GM11168 (cell line): Measurements from ENCODE around the gene NHSL2.

ENCODE experiments used
- in situ Hi-C: fragments of 300-500 bp; cut with MboI; formaldehyde crosslinking; loops from one replicate; pipeline ENCODE4 v1.12.0; 2022; ENCODE audit warnings: low sequenced_read_pairs; ENCODE audit not compliant: unreplicated experiment

NHSL2 gene

DNA sequence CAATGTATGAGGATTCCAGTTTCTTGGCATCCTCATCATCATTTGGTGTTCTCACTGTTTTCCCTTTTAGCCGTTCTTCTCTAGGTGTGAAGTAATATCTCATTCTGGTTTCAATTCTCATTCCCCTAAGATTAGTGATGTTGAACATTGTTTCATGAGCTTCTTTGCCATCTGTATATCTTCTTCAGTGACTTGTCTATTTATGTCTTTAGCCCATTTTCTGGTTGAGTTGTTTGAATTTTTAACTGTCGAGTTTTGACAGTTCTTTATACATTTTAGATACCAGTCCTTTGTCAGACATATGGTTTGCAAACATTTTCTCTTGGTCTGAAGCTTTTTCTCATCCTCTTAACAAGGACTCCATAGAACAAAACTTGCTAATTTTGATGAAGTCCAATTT is 101.1 kb downstream of the NHSL2 start:
- in situ Hi-C loops = no loop called here

DNA sequence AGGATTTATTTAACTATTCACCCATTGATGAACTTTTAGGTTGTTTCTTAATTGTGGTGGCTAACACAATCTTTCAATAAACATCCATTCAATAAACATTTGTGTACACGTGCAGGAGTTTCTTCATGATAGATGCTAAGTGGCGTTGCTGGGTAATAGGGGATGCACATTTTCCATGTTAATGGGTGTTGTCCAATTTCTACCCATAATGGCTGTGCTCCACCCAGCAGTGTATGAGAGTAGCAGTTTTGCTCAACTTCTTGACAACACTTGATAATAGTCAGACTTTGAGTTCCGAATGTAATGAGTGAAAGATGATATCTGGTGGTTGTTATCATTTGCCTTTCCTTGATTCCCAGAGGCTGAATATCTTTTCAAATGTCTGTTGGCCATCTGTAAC is 104.7 kb downstream of the NHSL2 start:
- in situ Hi-C loops = no loop called here

GRCh38 chrX:72016881-72017783 is 106.5 kb downstream of the NHSL2 start:
- in situ Hi-C loops = no loop called here

DNA sequence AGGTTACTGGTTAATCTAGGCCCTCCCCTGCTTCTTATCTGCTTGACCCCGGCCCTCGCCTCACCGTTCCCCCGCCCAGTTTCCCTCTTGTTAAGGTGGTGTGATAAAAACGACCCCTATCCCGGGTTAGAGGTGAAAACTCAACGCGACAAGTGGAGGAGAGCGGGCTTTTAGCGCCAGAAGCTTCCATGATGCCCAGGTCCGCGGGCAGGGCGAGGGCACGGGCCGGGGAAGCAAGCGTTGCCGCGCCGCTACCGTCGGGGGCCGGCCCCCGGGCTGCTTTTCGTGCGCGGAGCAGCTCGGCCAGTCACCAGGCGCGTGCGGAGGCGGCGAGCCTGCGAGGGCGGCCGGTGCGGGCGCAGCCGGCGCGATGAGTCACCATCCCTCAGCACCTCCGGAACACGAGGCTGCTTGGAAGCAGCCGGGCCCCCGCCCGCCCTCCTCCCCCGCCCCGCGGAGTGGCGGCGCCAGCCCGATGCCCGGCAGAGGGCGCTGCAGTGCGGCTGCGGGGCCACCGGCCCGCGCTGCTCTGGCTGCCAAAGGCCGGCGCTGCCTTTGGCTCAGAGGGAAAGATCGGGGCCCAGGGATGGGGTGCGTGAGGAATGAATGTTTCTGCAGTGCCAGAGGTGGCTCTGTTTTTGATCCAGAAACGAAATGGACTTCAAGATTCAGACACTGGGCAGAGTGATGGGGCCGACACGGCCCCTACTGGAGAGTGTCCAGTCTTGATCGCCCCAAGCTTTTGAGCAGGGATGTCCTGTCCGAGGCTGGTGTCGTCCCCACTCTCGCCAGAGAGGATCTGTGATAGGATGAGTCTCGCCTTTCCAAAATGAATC is 107.8 kb downstream of the NHSL2 start:
- in situ Hi-C loops = no loop called here

DNA sequence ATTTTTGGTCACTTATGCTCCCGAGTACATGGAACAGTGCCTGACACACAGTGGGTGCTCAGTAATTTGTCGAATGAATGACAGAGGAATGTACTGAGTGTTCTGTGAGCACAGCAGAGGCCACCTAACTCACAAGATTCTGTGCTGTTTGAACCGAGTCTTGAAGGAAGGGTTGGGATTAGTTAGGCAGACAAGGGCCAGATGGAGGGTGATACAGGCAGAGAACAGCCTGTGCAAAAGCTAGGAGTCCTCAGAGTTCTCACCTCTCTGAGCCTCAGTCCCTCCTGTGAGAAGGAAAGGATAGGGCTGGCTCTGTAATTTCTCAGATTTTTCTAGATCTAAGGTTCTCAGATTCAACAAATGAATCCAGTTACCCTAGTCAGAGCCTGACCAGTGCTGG is 108.8 kb downstream of the NHSL2 start:
- in situ Hi-C loops = no loop called here

- in situ Hi-C loops = no loop called here
Observed at GRCh38 chrX:72020204-72020603, 109.6 kb downstream of the NHSL2 start.

DNA sequence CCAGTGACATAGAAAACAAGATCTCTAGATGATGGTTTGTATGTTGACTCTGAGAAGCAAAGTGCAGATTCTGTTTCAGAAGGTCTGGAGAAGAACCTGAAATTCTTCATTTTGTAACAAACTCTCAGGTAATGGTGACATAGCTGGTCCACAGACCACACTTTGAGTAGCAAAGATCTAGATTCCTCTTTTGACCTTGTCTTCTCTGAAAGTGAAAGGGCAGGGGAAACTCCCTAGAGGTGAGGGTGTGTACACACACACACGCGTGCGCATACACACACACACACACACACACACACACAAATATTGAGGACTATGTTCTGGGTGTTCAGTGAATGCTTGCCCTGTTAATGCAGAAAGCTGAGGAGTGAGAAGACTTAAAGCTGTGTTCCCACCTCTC is 110.1 kb downstream of the NHSL2 start:
- in situ Hi-C loops = no loop called here

DNA sequence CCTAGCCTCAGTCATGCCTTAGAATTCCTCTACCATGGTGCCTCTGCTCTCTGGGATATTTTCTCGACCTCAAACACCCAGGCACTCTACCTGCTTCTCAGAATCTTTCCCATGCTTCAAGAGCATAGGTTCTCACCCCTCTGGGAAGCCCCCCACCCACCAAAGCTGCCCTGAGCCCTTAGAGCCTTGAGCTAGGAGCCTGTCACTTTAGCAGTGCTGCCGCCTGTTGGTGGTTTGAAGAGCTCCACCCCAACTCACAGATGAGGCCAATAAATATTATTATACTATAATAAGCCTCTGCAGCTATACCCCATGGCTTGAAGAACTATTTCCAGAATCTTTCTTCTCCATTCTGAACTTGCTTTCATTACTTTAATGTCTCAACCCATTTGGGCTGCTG is 111.3 kb downstream of the NHSL2 start:
- in situ Hi-C loops = no loop called here

GRCh38 chrX:72023071-72023470 is 112.4 kb downstream of the NHSL2 start:
- in situ Hi-C loops = no loop called here

- in situ Hi-C loops = no loop called here
Observed at GRCh38 chrX:72025236-72025770, 114.7 kb downstream of the NHSL2 start.

DNA sequence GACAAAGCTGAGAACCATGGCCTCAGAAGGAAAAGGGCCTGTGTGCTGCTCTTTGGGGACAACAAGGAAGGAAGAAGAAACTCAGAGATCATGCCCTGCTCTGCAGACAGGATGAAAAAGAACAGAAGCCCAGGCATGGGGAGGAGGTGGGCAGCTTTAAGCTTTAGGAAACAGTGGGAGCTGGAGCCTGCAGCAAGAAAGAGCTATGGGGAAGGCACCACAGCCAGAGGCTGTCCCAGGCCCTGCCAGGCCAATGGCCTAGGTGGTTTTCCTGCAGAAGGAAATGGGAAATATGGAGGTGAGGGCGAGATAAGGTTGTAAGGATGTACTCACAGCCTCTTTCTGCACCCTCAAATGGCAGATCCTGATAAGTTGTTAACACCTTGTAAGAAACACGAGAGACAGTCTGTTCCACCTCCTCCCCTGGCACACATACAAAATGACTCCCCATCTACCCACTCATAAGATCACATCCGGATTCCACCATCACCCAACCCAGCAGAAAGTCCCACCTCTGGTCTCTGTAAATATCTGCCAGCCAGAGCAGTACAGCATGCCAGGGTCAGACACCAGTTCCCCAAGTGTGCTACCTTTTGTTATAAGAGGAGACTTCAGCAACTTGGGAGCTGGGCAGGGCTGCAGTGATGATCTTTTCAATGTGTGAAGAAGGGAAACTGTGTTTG is 115.8 kb downstream of the NHSL2 start:
- in situ Hi-C loops = no loop called here

GRCh38 chrX:72027024-72027913 is 116.6 kb downstream of the NHSL2 start:
- in situ Hi-C loops = no loop called here

DNA sequence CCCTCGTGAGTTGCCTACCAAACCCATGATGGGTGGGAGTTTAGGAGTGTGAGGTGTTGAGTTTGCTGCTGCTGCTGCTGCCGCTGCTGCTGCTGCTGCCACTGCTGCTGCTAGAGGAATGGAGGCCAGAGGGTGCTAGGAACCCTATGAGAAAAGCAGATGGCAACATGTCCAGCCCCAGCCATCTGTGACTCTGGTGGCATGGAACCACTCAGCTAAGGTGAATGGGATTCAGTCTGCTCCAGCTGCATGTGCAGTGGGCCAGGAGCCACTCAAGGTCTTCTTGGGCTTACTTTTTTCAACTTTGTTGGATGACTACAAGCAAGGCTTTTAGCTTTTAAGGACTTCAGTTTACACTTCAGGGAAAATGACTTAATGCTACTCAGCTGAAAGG is 117.3 kb downstream of the NHSL2 start:
- in situ Hi-C loops = no loop called here

DNA sequence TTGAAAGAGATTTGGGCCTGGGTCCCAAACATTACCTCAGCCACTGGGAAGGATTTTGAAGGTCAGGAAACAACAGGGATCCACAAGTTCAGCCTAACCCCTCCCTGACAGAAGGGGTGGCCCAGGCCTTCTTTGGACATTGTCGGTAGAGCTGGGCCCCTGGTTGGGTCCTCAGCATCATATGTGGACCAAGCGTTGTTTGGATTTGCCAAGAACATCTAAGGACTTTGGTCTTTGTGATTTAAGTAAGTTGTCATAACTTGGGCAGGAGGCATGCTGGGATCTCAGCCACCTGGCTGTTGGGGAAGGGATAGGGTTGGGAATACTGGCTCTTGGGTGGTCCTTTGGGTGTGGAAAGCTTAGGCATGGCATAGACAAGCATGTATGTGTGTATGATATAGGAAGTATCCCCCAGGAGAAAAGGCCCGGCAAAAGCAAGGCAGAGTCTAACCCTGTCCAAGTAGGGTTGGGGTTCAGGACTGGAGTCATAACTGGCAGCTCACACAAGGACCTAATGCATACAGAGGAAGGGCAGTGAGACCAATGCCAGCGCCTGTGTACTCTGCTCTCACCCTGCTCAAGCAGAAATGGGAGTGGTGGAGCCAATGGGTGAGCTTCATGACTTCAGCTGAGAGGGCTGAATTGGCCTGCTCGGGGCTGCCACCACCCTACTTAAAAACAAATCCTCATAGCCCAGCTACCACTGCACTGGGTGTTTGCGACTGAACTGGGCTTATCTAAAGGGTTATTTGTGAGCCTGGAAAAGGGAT is 118.2 kb downstream of the NHSL2 start:
- in situ Hi-C loops = no loop called here

DNA sequence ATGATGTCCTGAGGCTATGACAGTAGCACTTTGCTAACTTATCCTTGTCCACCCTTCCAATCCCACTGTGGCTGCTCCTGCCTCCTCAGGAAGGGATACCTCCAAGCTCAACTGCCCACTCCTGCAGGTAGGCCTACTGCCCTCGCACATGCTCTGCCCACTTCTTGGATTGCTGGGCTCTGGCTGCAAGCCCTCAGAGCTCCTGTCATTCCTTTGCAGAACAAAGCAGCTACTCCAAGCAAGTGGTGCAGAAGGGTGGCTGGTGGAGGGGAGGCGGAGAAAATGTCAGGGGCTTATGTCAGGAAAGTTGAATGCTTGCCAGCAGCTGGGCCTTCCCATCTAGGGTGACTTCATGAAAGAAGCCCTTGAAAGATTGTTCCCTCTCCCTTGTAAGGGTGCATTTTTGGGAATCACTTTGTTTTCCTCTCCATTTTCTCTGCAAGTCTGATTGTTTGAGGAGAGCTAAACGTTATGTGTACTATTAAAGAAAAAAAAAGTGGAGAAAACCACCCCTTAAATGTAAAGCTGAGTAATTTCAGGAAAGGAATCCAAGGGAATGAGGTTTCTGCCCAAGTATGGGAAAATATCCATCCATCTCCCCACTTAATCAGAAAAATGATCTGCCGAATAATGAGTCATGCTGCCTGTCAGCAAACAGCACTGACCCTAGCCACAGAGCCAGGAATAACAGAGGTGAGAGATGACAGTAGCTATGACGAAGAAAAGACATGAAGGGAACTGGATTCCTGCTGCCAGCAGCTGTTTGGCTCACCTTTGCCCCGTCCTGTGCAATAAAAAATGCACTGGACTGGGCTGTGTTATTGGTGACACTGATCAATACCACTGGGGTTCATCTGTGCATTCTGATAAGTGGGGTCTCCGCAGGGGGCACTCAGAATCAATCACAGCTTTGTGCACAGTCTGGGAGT is 119.1 kb downstream of the NHSL2 start:
- in situ Hi-C loops = no loop called here

- in situ Hi-C loops = no loop called here
Observed at GRCh38 chrX:72030431-72030830, 119.8 kb downstream of the NHSL2 start.

DNA sequence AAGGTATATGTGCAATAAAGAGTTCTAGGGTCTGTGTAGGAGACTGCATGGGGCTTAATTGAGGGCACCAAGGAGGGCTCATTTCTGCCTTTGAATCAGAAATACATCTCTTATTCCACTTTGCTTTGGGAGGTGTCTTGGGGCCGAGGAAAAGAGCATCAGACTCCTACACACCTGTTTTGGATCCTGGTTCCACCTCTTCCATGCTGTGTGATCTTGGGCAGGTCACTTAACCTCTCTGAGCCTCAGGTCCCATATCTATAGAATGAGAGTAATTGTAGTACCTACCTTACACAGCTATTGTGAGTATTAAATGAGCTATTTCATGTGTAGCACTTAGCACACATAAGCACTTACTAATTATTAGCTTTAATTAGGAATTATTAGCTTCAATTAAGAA is 120.5 kb downstream of the NHSL2 start:
- in situ Hi-C loops = no loop called here

- in situ Hi-C loops = no loop called here
Observed at GRCh38 chrX:72031634-72032033, 121.0 kb downstream of the NHSL2 start.
